Hepatocyte (in vitro differentiated cells): ENCODE data around the gene PARN. TPM values are rescaled to one million over a fixed set of nuclear protein-coding genes. Genes with fewer than 3 reads are reported as not detected.

Experiments used
- DNase-seq: peaks from one replicate; pipeline ENCODE4 v3.0.0-alpha.2; 2016; ENCODE audit warnings: low spot score
- H2AFZ ChIP-seq: fragments of 200-600 bp; sonication (generic); 2 replicates; pipeline ENCODE4 v1.6.0; 2016; ENCODE audit warnings: antibody characterized with exemption, mild to moderate bottlenecking
- H3K27ac ChIP-seq: fragments of 200-600 bp; sonication (generic); 2 replicates; pipeline ENCODE4 v1.5.1; 2016; ENCODE audit warnings: mild to moderate bottlenecking
- H3K27me3 ChIP-seq: fragments of 200-600 bp; sonication (generic); 2 replicates; pipeline ENCODE4 v1.6.1; 2016
- H3K36me3 ChIP-seq: fragments of 200-600 bp; sonication (generic); replicated peaks from 2 replicates; pipeline ENCODE4 v1.5.1; 2016; ENCODE audit warnings: low read depth; ENCODE audit not compliant: insufficient read depth
- H3K4me1 ChIP-seq: fragments of 200-600 bp; sonication (generic); 2 replicates; pipeline ENCODE4 v1.5.1; 2016; ENCODE audit warnings: mild to moderate bottlenecking, moderate library complexity; ENCODE audit not compliant: insufficient read depth
- H3K4me2 ChIP-seq: fragments of 200-600 bp; sonication (generic); 2 replicates; pipeline ENCODE4 v1.6.0; 2016
- H3K4me3 ChIP-seq: fragments of 200-600 bp; sonication (generic); 2 replicates; pipeline ENCODE4 v1.5.1; 2016; ENCODE audit warnings: mild to moderate bottlenecking
- H3K79me2 ChIP-seq: fragments of 200-600 bp; sonication (generic); 2 replicates; pipeline ENCODE4 v1.6.0; 2017; ENCODE audit warnings: mild to moderate bottlenecking
- H3K9me2 ChIP-seq: fragments of 200-600 bp; sonication (generic); replicated peaks from 2 replicates; pipeline ENCODE4 v1.6.0; 2017; ENCODE audit warnings: mild to moderate bottlenecking; ENCODE audit not compliant: insufficient read depth
- H3K9me3 ChIP-seq: fragments of 200-600 bp; sonication (generic); 2 replicates; pipeline ENCODE4 v1.5.1; 2016; ENCODE audit warnings: low read depth, mild to moderate bottlenecking
- H4K20me1 ChIP-seq: fragments of 200-600 bp; sonication (generic); 2 replicates; pipeline ENCODE4 v1.6.0; 2016; ENCODE audit warnings: mild to moderate bottlenecking; ENCODE audit not compliant: insufficient read depth, poor library complexity, severe bottlenecking
- CTCF ChIP-seq: fragments of 200-600 bp; sonication (generic); IDR thresholded peaks from 2 replicates; pipeline ENCODE4 v1.5.1; 2016; ENCODE audit warnings: antibody characterized with exemption, mild to moderate bottlenecking; ENCODE audit not compliant: poor library complexity
- EZH2 ChIP-seq: fragments of 200-600 bp; sonication (generic); IDR thresholded peaks from 2 replicates; pipeline ENCODE4 v1.6.1; 2016; ENCODE audit warnings: antibody characterized with exemption, mild to moderate bottlenecking, borderline replicate concordance
- EZH2phosphoT487 ChIP-seq: fragments of 200-600 bp; sonication (generic); IDR thresholded peaks from one replicate; pipeline ENCODE4 v1.6.1; 2018; ENCODE audit warnings: antibody characterized with exemption, mild to moderate bottlenecking, low read depth, moderate library complexity; ENCODE audit not compliant: unreplicated experiment, severe bottlenecking
- whole genome bisulfite sequencing: methylation state at CpG from one replicate; pipeline ENCODE4 v1.1.6; 2016; ENCODE audit warnings: low lambda C conversion rate; ENCODE audit errors: missing lambda C conversion rate; 5-methylcytosine and 5-hydroxymethylcytosine counted together
- polyA plus RNA-seq: library from polyadenylated mRNA; unstranded; fragments of >200 nt; fragmentation: Nextera tagmentation; extraction: Ambion mirVana; gene quantifications from 2 replicates; pipeline ENCODE4 v1.2.1, GENCODE V29; 2016
- total RNA-seq: library from RNA; depleted of rRNA; stranded (reverse); fragments of >200 nt; gene quantifications from 2 replicates; pipeline ENCODE4 v1.2.3, GENCODE V29; 2014

Gene PARN
- total and polyA plus RNA-seq, 2 experiments from 2014 or later = 23.7 to 35.6 TPM

DNA sequence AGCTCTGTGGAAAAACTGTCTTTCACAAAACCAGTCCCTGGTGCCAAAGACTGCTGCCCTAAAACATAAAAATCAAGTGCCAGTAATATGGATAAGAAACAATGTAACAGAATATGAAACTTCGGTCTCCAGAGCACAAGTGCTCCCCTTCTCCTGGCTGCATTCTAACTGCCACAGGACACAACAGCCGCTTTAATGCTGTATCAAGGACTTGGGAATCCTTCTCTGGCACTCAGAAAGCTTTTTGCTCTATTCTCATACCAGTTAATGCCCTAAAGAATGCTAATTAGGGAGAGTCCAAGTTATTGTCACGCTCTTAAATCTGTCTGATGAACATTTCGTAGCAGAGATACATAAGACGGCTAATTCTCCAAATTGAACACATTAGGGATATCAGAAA, 90.9 kb downstream of the PARN start:
- H3K79me2 ChIP-seq = peaks cover 11% of the 10 kb centered on the region
- H3K9me2 ChIP-seq = no peaks in the 10 kb centered on the region
- DNase-seq = no peak
- H3K4me3 ChIP-seq = no peak overlapping the region
- H4K20me1 ChIP-seq = no peaks in the 10 kb centered on the region
- no peaks in the 10 kb centered on the region for H3K27me3 ChIP-seq
- WGBS = 98% methylated on average over 5 of the region's 5 CpGs
- H3K36me3 ChIP-seq = peaks cover 6% of the 10 kb centered on the region
- peaks cover 14% of the 10 kb centered on the region for H3K9me3 ChIP-seq
- TF ChIP-seq EZH2 (no peak), CTCF (no peak), EZH2phosphoT487 (no peak)
- no peak overlapping the region for H3K4me2 ChIP-seq
- no peak overlapping the region for H3K27ac ChIP-seq
- no peak overlapping the region for H2AFZ ChIP-seq
- H3K4me1 ChIP-seq = no peaks in the 10 kb centered on the region

GRCh38 chr16:14538604-14539003, 91.5 kb downstream of the PARN start:
- 95% methylated on average over 7 of the region's 7 CpGs for WGBS
- no peak for DNase-seq
- Histone ChIP-seq H3K4me1 (no peaks in the 10 kb centered on the region), H3K27ac (no peak overlapping the region), H2AFZ (no peak overlapping the region), H3K36me3 (peaks cover 6% of the 10 kb centered on the region), H3K79me2 (peaks cover 11% of the 10 kb centered on the region), H3K9me3 (peaks cover 14% of the 10 kb centered on the region), H3K4me3 (no peak overlapping the region), H4K20me1 (no peaks in the 10 kb centered on the region), H3K9me2 (no peaks in the 10 kb centered on the region), H3K4me2 (no peak overlapping the region), H3K27me3 (no peaks in the 10 kb centered on the region)
- TF ChIP-seq EZH2phosphoT487 (no peak), CTCF (no peak), EZH2 (no peak)

- 97% methylated on average over 5 of the region's 5 CpGs for WGBS
- H3K27me3 ChIP-seq = no peaks in the 10 kb centered on the region
- TF ChIP-seq EZH2phosphoT487 = no peak
- no peak for TF ChIP-seq EZH2
- no peak for TF ChIP-seq CTCF
These were observed 98.4 kb downstream of the PARN start for GRCh38 chr16:14531613-14532012.

DNA sequence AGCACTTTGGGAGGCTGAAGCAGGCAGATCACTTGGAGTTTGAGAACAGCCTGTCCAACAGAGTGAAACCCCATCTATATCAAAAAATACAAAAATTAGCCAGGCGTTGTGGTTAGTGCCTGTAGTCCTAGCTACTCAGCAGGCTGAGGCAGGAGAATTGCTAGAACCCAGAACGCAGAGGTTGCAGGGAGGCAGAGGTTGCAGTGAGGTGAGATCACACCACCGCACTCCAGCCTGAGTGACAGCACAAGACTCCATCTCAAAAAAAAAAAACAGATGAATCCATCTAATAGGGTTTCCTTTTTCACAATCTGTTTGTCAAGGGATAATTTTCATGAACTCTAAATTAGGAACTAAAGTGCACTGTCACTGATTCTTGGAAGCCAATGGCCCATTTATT, 99.0 kb downstream of the PARN start:
- peaks cover 4% of the 10 kb centered on the region for H3K4me1 ChIP-seq
- no peaks in the 10 kb centered on the region for H3K9me2 ChIP-seq
- no peak for TF ChIP-seq EZH2phosphoT487
- no peak for TF ChIP-seq EZH2
- no peaks in the 10 kb centered on the region for H3K36me3 ChIP-seq
- no peaks in the 10 kb centered on the region for H3K9me3 ChIP-seq
- no peak overlapping the region for H3K4me3 ChIP-seq
- H4K20me1 ChIP-seq = no peaks in the 10 kb centered on the region
- no peak overlapping the region for H3K27ac ChIP-seq
- no peak for DNase-seq
- H3K79me2 ChIP-seq = no peaks in the 10 kb centered on the region
- no peaks in the 10 kb centered on the region for H3K27me3 ChIP-seq
- H3K4me2 ChIP-seq = no peak overlapping the region
- no peak overlapping the region for H2AFZ ChIP-seq
- WGBS = 90% methylated on average over 3 of the region's 3 CpGs

More at GRCh38 chr16:14531613-14532012, 98.4 kb downstream of the PARN start:
- H3K4me2 ChIP-seq = no peak overlapping the region
- no peaks in the 10 kb centered on the region for H4K20me1 ChIP-seq
- peaks cover 4% of the 10 kb centered on the region for H3K4me1 ChIP-seq
- no peaks in the 10 kb centered on the region for H3K79me2 ChIP-seq
- H3K9me2 ChIP-seq = no peaks in the 10 kb centered on the region
- H3K4me3 ChIP-seq = no peak overlapping the region
- H3K9me3 ChIP-seq = no peaks in the 10 kb centered on the region
- H3K36me3 ChIP-seq = no peaks in the 10 kb centered on the region
- no peak for DNase-seq
- H2AFZ ChIP-seq = no peak overlapping the region
- H3K27ac ChIP-seq = no peak overlapping the region
